Measurements from ENCODE around the gene HNRNPA1L2. TPM values are rescaled to one million over a fixed set of nuclear protein-coding genes. Genes with fewer than 3 reads are reported as not detected.

HNRNPA1L2 gene
- total RNA-seq: 15.5 TPM

DNA sequence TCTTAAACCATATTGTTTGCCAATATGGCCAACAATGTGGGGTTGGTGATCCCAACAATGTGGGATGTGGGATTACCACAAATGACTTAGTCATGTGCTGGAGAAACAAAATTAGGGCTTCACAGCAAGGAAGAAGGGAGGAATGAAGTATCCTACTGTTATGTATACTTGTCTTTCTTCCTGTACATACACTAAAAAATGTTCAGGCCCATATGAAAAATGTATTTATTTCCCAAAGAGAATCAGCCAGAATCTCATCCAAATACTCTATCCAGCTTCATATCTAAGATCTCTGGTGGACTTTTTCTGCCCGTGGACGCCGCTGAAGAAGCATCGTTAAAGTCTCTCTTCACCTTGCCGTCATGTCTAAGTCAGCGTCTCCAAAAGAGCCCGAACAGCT is at the start of gene HNRNPA1L2:
Gene HNRNPA1L2, plus strand, starts transcription at position 301 of the 400 bp plus-strand sequence. Its CDS starts 62 bp downstream, at position 363.

DNA sequence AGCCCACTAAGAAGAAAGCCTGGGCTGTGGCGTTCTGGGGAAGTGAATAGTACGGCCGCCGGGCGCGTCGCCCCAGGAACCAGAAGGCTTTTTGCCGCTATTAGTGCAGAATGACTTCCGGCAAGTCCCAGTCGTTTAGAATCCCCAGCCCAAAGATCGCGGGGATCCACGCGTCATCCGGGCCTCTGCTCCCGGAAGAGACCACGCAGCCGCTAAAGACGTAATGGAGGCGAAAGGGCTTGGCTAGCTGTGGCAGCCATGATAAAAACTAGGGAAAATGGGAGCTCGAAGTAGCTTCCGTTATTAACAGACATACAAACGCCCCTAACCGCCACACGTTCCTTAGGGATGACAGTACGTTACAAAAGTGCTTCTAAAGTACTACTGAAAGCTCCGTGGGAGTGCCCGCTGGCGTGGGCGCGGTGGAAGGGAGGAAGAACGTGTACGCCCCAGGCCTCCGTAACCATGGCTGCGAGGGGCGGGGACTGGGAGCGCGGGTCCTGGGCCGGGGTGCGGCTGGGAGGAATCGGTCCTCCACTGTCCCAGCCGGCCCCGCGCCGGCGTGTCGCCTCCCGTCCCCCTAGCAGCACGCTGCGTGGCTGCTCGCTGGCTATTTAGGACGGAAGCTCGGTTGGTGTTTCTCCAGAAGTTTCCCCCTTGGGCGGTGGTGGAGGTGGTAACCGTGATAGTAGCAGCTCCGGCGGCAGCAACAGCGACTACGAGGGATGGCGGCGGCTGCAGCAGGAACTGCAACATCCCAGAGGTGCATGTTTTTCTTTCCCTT is 10.2 kb downstream of the HNRNPA1L2 start, which contains the start of gene SUGT1:
Gene SUGT1, plus strand, starts transcription at position 641 of the 784 bp plus-strand sequence. Its CDS starts 85 bp downstream, at position 726.

Other genes with a start within 250 kb of the HNRNPA1L2 start
- gene THSD1, start 236.3 kb upstream of the HNRNPA1L2 start, total RNA-seq: 12.7 TPM
- 57.0 TPM for gene VPS36, start 191.8 kb upstream of the HNRNPA1L2 start, total RNA-seq
- 36.2 TPM for gene CKAP2, start 187.0 kb upstream of the HNRNPA1L2 start, total RNA-seq
- 75.7 TPM for gene SUGT1, start 10.4 kb downstream of the HNRNPA1L2 start, total RNA-seq
- gene CNMD, start 97.4 kb downstream of the HNRNPA1L2 start, total RNA-seq: 6.0 TPM
- 34.6 TPM for gene PCDH8, start 206.2 kb downstream of the HNRNPA1L2 start, total RNA-seq

Data from diencephalon (tissue), 1 donor.